Mucosa of descending colon (tissue), 3 donors: Measurements from ENCODE around the gene CIAO3. TPM values are rescaled to one million over a fixed set of nuclear protein-coding genes. Genes with fewer than 3 reads are reported as not detected.
A peak's percentile ranks its signal among the peaks of the same experiment; 100 is the strongest.

Source experiments
- ATAC-seq: fragments of 200-7000 bp; cut with Tn5 transposase; one replicate; pipeline ENCODE4 v1.9.1; 2020; ENCODE audit warnings: mild to moderate bottlenecking, moderate library complexity
- DNase-seq, 3 donors: peaks; one replicate each; pipeline ENCODE4 v3.0.0-alpha.2; 2020
- H3K36me3 ChIP-seq: fragments of 200-600 bp; one replicate; pipeline ENCODE4 v1.8.0; 2021; ENCODE audit warnings: low read depth, mild to moderate bottlenecking
- H3K4me1 ChIP-seq: fragments of 200-600 bp; one replicate; pipeline ENCODE4 v1.8.0; 2021; ENCODE audit warnings: low read depth, mild to moderate bottlenecking
- H3K4me3 ChIP-seq: fragments of 200-600 bp; one replicate; pipeline ENCODE4 v1.8.0; 2021; ENCODE audit warnings: mild to moderate bottlenecking
- H3K9me3 ChIP-seq: fragments of 200-600 bp; one replicate; pipeline ENCODE4 v1.8.0; 2021; ENCODE audit warnings: mild to moderate bottlenecking
- CTCF ChIP-seq: fragments of 200-600 bp; IDR thresholded peaks from one replicate; pipeline ENCODE4 v1.8.0; 2022; ENCODE audit warnings: antibody characterized with exemption, mild to moderate bottlenecking
- intact Hi-C, 2 donors: fragments of 100-400 bp; cut with DNase I in 1 of 2; cut with micrococcal nuclease in 1 of 2; formaldehyde crosslinking; loops; one replicate each; pipeline versions ENCODE4 v1.11.0 to v1.11.1; 2022; cut with DNase I, micrococcal nuclease
- total RNA-seq, 3 donors: library from RNA; stranded (reverse); fragmentation: NEBNext Ultra II Directional in 2 of 3; extraction: Animal tissue kit (Norgen Biotek cat#: 25700) in 2 of 3; gene quantifications; one replicate each; pipeline versions ENCODE4 v1.2.1 to v1.2.4, GENCODE V29; 2021 to 2023
- donor health status: DM: no; HTN: no; CAD: no; lungs with moderate emphysema.
- donor health status: DM: no; HTN: no; CAD: no.
- donor health status: DM: no; HTN: yes; CAD: no.

The CIAO3 gene
- total RNA-seq, 3 donors from 2014 or later: 37.7 to 48.7 (median 47.6) TPM

- ATAC-seq (no peak), DNase-seq (no peak)
- Histone ChIP-seq H3K4me1 (peaks cover 2% of the 10 kb centered on the region), H3K4me3 (no peak overlapping the region), H3K9me3 (no peaks in the 10 kb centered on the region), H3K36me3 (no peaks in the 10 kb centered on the region)
- intact Hi-C loops: no loop called here
- TF ChIP-seq CTCF: no peak
Observed at GRCh38 chr16:702341-702740, 38.5 kb downstream of the CIAO3 start.

- no peaks in the 10 kb centered on the region for H3K9me3 ChIP-seq
- no peak overlapping the region for H3K4me3 ChIP-seq
- ATAC-seq: peak; percentile 41
- H3K36me3 ChIP-seq: no peaks in the 10 kb centered on the region
- peak in 1 of 3 donors; percentile 40 for DNase-seq
- H3K4me1 ChIP-seq: peaks cover 2% of the 10 kb centered on the region
- TF ChIP-seq CTCF: no peak
- intact Hi-C loops: no loop called here
Observed at GRCh38 chr16:700684-701584, 39.9 kb downstream of the CIAO3 start.

- no peak for TF ChIP-seq CTCF
- Histone ChIP-seq H3K36me3 (no peaks in the 10 kb centered on the region), H3K4me3 (no peak overlapping the region), H3K4me1 (peaks cover 15% of the 10 kb centered on the region), H3K9me3 (no peaks in the 10 kb centered on the region)
- intact Hi-C loops: no loop called here
- DNase-seq: no peak
- ATAC-seq: no peak
Observed at GRCh38 chr16:698911-699671, 41.7 kb downstream of the CIAO3 start.

- Histone ChIP-seq H3K4me1 (peaks cover 20% of the 10 kb centered on the region), H3K36me3 (no peaks in the 10 kb centered on the region), H3K9me3 (no peaks in the 10 kb centered on the region), H3K4me3 (no peak overlapping the region)
- DNase-seq (peak; percentile 92 to 93 (median 93)), ATAC-seq (peak; percentile 89)
- intact Hi-C loops: no loop called here
- TF ChIP-seq CTCF: no peak
Observed at GRCh38 chr16:695355-696089, 45.3 kb downstream of the CIAO3 start.

- ATAC-seq: no peak
- H3K4me3 ChIP-seq: no peak overlapping the region
- intact Hi-C loops: no loop called here
Observed at GRCh38 chr16:694863-695354, 45.9 kb downstream of the CIAO3 start.

More at GRCh38 chr16:694863-695354, 45.9 kb downstream of the CIAO3 start:
- Histone ChIP-seq H3K9me3 (no peaks in the 10 kb centered on the region), H3K4me1 (peaks cover 20% of the 10 kb centered on the region), H3K36me3 (no peaks in the 10 kb centered on the region)
- peak in 1 of 3 donors; percentile 79 for DNase-seq
- no peak for TF ChIP-seq CTCF
